ENCODE measurements around the gene IZUMO4.

GRCh38 chr19:2122251-2122650 is 25.5 kb downstream of the IZUMO4 start:
- TF ChIP-seq POLR2A (IDR thresholded peaks at IDR 0.05; ENCODE audit: low read depth, low read length) (no peak), POLR2AphosphoS5 (IDR thresholded peaks at IDR 0.05; ENCODE audit: low read length) (no peak; the same call in 1 of the 2 replicates), MXI1 (IDR thresholded peaks at IDR 0.05; ENCODE audit: low read depth, low read length) (no peak), CHD2 (IDR thresholded peaks at IDR 0.05; ENCODE audit: borderline replicate concordance, low read depth, low read length) (no peak), EP300 (IDR thresholded peaks at IDR 0.05; ENCODE audit: borderline replicate concordance in 1 of 2, control insufficient read depth in 1 of 2, low read depth in 2 of 2, low read length in 2 of 2) (no peak), ZNF592 (IDR thresholded peaks at IDR 0.05) (no peak), BACH1 (IDR thresholded peaks at IDR 0.05; ENCODE audit: borderline replicate concordance) (no peak), HDAC2 (IDR thresholded peaks at IDR 0.05) (no peak), JUND (IDR thresholded peaks at IDR 0.05; ENCODE audit: low read depth, low read length) (no peak), E2F8 (IDR thresholded peaks at IDR 0.05; ENCODE audit: low read depth, partially characterized antibody) (no peak)
- TF ChIP-seq, protein P1, sequence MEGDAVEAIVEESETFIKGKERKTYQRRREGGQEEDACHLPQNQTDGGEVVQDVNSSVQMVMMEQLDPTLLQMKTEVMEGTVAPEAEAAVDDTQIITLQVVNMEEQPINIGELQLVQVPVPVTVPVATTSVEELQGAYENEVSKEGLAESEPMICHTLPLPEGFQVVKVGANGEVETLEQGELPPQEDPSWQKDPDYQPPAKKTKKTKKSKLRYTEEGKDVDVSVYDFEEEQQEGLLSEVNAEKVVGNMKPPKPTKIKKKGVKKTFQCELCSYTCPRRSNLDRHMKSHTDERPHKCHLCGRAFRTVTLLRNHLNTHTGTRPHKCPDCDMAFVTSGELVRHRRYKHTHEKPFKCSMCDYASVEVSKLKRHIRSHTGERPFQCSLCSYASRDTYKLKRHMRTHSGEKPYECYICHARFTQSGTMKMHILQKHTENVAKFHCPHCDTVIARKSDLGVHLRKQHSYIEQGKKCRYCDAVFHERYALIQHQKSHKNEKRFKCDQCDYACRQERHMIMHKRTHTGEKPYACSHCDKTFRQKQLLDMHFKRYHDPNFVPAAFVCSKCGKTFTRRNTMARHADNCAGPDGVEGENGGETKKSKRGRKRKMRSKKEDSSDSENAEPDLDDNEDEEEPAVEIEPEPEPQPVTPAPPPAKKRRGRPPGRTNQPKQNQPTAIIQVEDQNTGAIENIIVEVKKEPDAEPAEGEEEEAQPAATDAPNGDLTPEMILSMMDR (IDR thresholded peaks at IDR 0.05 in 2 of 3, conservative IDR thresholded peaks at IDR 0.05 in 1 of 3; ENCODE audit: control insufficient read depth in 2 of 3, extremely low read depth in 1 of 3, insufficient read depth in 1 of 3, low read depth in 3 of 3, low read length in 3 of 3), result no peak
- TF ChIP-seq, protein P2, sequence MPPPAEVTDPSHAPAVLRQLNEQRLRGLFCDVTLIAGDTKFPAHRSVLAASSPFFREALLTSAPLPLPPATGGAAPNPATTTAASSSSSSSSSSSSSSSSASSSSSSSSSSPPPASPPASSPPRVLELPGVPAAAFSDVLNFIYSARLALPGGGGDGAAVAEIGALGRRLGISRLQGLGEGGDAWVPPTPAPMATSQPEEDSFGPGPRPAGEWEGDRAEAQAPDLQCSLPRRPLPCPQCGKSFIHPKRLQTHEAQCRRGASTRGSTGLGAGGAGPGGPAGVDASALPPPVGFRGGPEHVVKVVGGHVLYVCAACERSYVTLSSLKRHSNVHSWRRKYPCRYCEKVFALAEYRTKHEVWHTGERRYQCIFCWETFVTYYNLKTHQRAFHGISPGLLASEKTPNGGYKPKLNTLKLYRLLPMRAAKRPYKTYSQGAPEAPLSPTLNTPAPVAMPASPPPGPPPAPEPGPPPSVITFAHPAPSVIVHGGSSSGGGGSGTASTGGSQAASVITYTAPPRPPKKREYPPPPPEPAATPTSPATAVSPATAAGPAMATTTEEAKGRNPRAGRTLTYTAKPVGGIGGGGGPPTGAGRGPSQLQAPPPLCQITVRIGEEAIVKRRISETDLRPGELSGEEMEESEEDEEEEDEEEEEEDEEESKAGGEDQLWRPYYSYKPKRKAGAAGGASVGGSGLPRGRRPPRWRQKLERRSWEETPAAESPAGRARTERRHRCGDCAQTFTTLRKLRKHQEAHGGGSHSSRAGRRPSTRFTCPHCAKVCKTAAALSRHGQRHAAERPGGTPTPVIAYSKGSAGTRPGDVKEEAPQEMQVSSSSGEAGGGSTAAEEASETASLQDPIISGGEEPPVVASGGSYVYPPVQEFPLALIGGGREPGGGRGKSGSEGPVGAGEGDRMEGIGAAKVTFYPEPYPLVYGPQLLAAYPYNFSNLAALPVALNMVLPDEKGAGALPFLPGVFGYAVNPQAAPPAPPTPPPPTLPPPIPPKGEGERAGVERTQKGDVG (CRISPR knock-in tag; IDR thresholded peaks at IDR 0.05), result no peak

All from GM12878 (cell line).